H9 (cell line): Measurements from ENCODE around the gene HDAC7. TPM values are rescaled to one million over a fixed set of nuclear protein-coding genes. Genes with fewer than 3 reads are reported as not detected.

Experiments used
- DNase-seq: peaks from one replicate; pipeline ENCODE4 v3.0.0-alpha.2; 2017
- H2AFZ ChIP-seq: one replicate; pipeline ENCODE4 v1.6.1; 2013; ENCODE audit warnings: mild to moderate bottlenecking, low read length, control low read depth, moderate library complexity
- H2AK5ac ChIP-seq: 2 replicates; pipeline ENCODE4 v1.6.1; 2013; ENCODE audit warnings: low read length, control low read depth, mixed read lengths; ENCODE audit not compliant: insufficient read length
- H2BK120ac ChIP-seq: one replicate; pipeline ENCODE4 v1.6.1; 2013; ENCODE audit warnings: low read depth, mild to moderate bottlenecking, low read length, control low read depth, inconsistent platforms; ENCODE audit not compliant: poor library complexity, severe bottlenecking
- H2BK12ac ChIP-seq: 2 replicates; pipeline ENCODE4 v1.6.1; 2013; ENCODE audit warnings: low read length, control low read depth, mixed read lengths, low read depth; ENCODE audit not compliant: insufficient read length
- H2BK15ac ChIP-seq: 2 replicates; pipeline ENCODE4 v1.6.1; 2013; ENCODE audit warnings: low read depth, low read length, control low read depth
- H2BK20ac ChIP-seq: one replicate; pipeline ENCODE4 v1.6.1; 2013; ENCODE audit warnings: low read depth, mild to moderate bottlenecking, low read length, control low read depth, inconsistent platforms; ENCODE audit not compliant: poor library complexity, severe bottlenecking
- H2BK5ac ChIP-seq: 2 replicates; pipeline ENCODE4 v1.6.1; 2013; ENCODE audit warnings: low read length, control low read depth, mixed read lengths; ENCODE audit not compliant: insufficient read length
- H3K14ac ChIP-seq: 2 replicates; pipeline ENCODE4 v1.6.1; 2013; ENCODE audit warnings: low read length, control low read depth; ENCODE audit not compliant: insufficient read depth
- H3K18ac ChIP-seq: 2 replicates; pipeline ENCODE4 v1.6.1; 2013; ENCODE audit warnings: low read depth, mild to moderate bottlenecking, mixed read lengths, low read length, control low read depth; ENCODE audit not compliant: insufficient read length
- H3K23ac ChIP-seq: 2 replicates; pipeline ENCODE4 v1.6.1; 2013; ENCODE audit warnings: low read length, control low read depth, mixed read lengths, low read depth; ENCODE audit not compliant: insufficient read length
- H3K23me2 ChIP-seq: 2 replicates; pipeline ENCODE4 v1.6.1; 2013; ENCODE audit warnings: low read depth, mild to moderate bottlenecking, mixed read lengths, low read length, control low read depth; ENCODE audit not compliant: insufficient read length, poor library complexity, severe bottlenecking
- H3K27ac ChIP-seq: 2 replicates; pipeline ENCODE4 v1.5.1; 2013; ENCODE audit warnings: low read length, control low read depth, mixed read lengths, low read depth; ENCODE audit not compliant: insufficient read length
- H3K27me3 ChIP-seq: 2 replicates; pipeline ENCODE4 v1.6.1; 2013; ENCODE audit warnings: low read length, control low read depth, inconsistent platforms; ENCODE audit not compliant: insufficient read depth
- H3K4ac ChIP-seq: 2 replicates; pipeline ENCODE4 v1.6.1; 2013; ENCODE audit warnings: low read depth, mild to moderate bottlenecking, control low read depth, inconsistent platforms, low read length, moderate library complexity
- H3K4me1 ChIP-seq: 2 replicates; pipeline ENCODE4 v1.6.1; 2013; ENCODE audit warnings: low read length, control low read depth, inconsistent platforms; ENCODE audit not compliant: insufficient read depth
- H3K4me2 ChIP-seq: 2 replicates; pipeline ENCODE4 v1.6.1; 2013; ENCODE audit warnings: low read length, control low read depth, mixed read lengths; ENCODE audit not compliant: insufficient read length, insufficient read depth
- H3K56ac ChIP-seq: 2 replicates; pipeline ENCODE4 v1.6.1; 2013; ENCODE audit warnings: low read depth, mild to moderate bottlenecking, mixed read lengths, low read length, control low read depth; ENCODE audit not compliant: insufficient read length
- H3K79me1 ChIP-seq: 2 replicates; pipeline ENCODE4 v1.6.1; 2013; ENCODE audit warnings: low read depth, mild to moderate bottlenecking, moderate library complexity, low read length, control low read depth, inconsistent platforms; ENCODE audit not compliant: insufficient read depth, poor library complexity, severe bottlenecking
- H3K79me2 ChIP-seq: 2 replicates; pipeline ENCODE4 v1.6.1; 2013; ENCODE audit warnings: low read length, control low read depth, inconsistent platforms; ENCODE audit not compliant: insufficient read depth
- H3K9ac ChIP-seq: 2 replicates; pipeline ENCODE4 v1.6.1; 2013; ENCODE audit warnings: low read length, control low read depth, mixed read lengths; ENCODE audit not compliant: insufficient read length; ENCODE audit errors: extremely low read depth
- H3K9me3 ChIP-seq: one replicate; pipeline ENCODE4 v1.6.1; 2013; ENCODE audit warnings: low read depth, low read length, inconsistent platforms; ENCODE audit not compliant: control insufficient read depth
- H3T11ph ChIP-seq: one replicate; pipeline ENCODE4 v1.6.1; 2013; ENCODE audit warnings: mild to moderate bottlenecking, low read length, control low read depth, inconsistent platforms
- H4K20me1 ChIP-seq: one replicate; pipeline ENCODE4 v1.6.1; 2013; ENCODE audit not compliant: control insufficient read depth, insufficient read length, insufficient read depth
- H4K5ac ChIP-seq: 2 replicates; pipeline ENCODE4 v1.6.1; 2013; ENCODE audit warnings: low read depth, mild to moderate bottlenecking, mixed read lengths, low read length, control low read depth; ENCODE audit not compliant: insufficient read length
- H4K8ac ChIP-seq: replicated peaks from 2 replicates; pipeline ENCODE4 v1.6.1; 2013; ENCODE audit warnings: low read length, control low read depth, mixed read lengths, low read depth; ENCODE audit not compliant: insufficient read length
- H4K91ac ChIP-seq: 2 replicates; pipeline ENCODE4 v1.6.1; 2013; ENCODE audit warnings: low read depth, mild to moderate bottlenecking, moderate library complexity, mixed read lengths, low read length, control low read depth; ENCODE audit not compliant: insufficient read length
- H3K27ac Mint-ChIP-seq, 3 experiments: 2 replicates in 2 of 3; 3 replicates in 1 of 3; pipeline ENCODE4 v1.8.0; 2020 to 2021; ENCODE audit warnings: mixed read lengths in 3 of 3, mild to moderate bottlenecking in 1 of 3, moderate library complexity in 1 of 3
- H3K27me3 Mint-ChIP-seq: 2 replicates; pipeline ENCODE4 v1.8.0; 2021; ENCODE audit warnings: low read depth, mild to moderate bottlenecking, moderate library complexity, mixed read lengths
- H3K36me3 Mint-ChIP-seq, 3 experiments: 2 replicates in 2 of 3; 3 replicates in 1 of 3; pipeline ENCODE4 v1.8.0; 2020 to 2021; ENCODE audit warnings: low read depth in 3 of 3, mixed read lengths in 3 of 3; ENCODE audit not compliant: insufficient read depth in 1 of 3
- H3K4me1 Mint-ChIP-seq, 2 experiments: 2 replicates each; pipeline ENCODE4 v1.8.0; 2020; ENCODE audit warnings: mixed read lengths in 2 of 2
- H3K4me3 Mint-ChIP-seq, 2 experiments: 2 replicates in 1 of 2; 3 replicates in 1 of 2; pipeline ENCODE4 v1.8.0; 2020 to 2021; ENCODE audit warnings: mild to moderate bottlenecking in 2 of 2, mixed read lengths in 2 of 2, moderate library complexity in 1 of 2
- H3K9me3 Mint-ChIP-seq, 2 experiments: 2 replicates in 1 of 2; 3 replicates in 1 of 2; pipeline ENCODE4 v1.8.0; 2020; ENCODE audit warnings: mild to moderate bottlenecking in 2 of 2, mixed read lengths in 2 of 2, moderate library complexity in 1 of 2
- WGBS: extraction: QIAGEN DNeasy Blood & Tissue Kit; methylation state at CpG from one replicate; pipeline ENCODE4 v1.1.7; 2013; ENCODE audit warnings: missing lambda C conversion rate, low lambda C conversion rate, mixed read lengths; ENCODE audit not compliant: insufficient read length; ENCODE audit errors: extremely low coverage; 5-methylcytosine and 5-hydroxymethylcytosine counted together
- total RNA-seq: library from RNA; stranded (reverse); gene quantifications from 2 replicates; pipeline ENCODE4 v1.2.1, GENCODE V29; 2021
- TF ChIP-seq, protein P1 (sequence below): fragments of 200-600 bp; sonication (generic); conservative IDR thresholded peaks from 3 replicates; pipeline ENCODE4 v1.8.0; 2021; ENCODE audit warnings: antibody characterized with exemption, mild to moderate bottlenecking

The HDAC7 gene
- total RNA-seq, 1 experiment from 2014 or later, result 72.1 TPM

DNA sequence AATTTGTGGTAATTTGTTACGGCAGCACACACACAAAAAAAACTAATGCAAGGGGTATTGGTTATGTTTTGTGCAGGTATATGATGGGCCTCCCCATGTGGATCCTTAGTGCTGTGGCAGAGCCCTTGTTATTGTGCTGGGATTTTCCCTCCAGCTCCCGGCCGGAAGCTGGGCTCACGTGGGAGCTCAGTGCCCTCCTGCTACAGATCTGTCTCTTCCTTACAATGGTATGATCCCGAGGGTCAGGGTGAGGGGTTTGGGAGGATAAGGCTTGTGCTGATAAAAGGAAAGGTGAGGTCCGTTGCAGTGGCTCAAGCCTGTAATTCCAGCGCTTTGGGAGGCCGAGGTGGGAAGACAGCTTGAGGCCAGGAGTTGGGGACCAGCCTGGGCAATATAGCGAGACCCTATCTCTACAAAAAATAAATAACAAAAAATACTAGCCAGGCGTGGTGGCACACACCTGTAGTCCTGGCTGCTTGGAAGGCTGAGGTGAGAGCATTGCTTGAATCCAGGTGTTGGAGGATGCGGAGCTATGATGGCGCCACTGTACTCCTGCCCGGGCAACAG lies 47.5 kb downstream of the HDAC7 start:
- Histone ChIP-seq H4K20me1 (peaks cover 3% of the 10 kb centered on the region), H4K8ac (no peak overlapping the region), H3K79me2 (no peaks in the 10 kb centered on the region), H3K4me2 (peak overlapping the region; percentile 69), H3K79me1 (no peaks in the 10 kb centered on the region), H3K9me3 (no peaks in the 10 kb centered on the region), H3K56ac (no peak overlapping the region), H3K27ac (no peak overlapping the region), H2AFZ (no peak overlapping the region), H3K4me1 (peaks cover 6% of the 10 kb centered on the region), H2BK20ac (no peak overlapping the region), H2BK5ac (no peak overlapping the region), H3K27me3 (no peaks in the 10 kb centered on the region), H2BK15ac (no peak overlapping the region), H3K18ac (no peak overlapping the region), H2AK5ac (no peak overlapping the region), H4K91ac (no peak overlapping the region), H3K23me2 (peaks cover 6% of the 10 kb centered on the region), H3T11ph (no peak overlapping the region), H3K14ac (no peak overlapping the region), H3K23ac (no peak overlapping the region), H3K9ac (no peak overlapping the region), H3K4ac (no peak overlapping the region), H2BK12ac (no peak overlapping the region), H2BK120ac (no peak overlapping the region), H4K5ac (no peak overlapping the region)
- peak overlapping the region in 1 of 3 experiments; percentile 27; a peak in 2 of 7 replicates for H3K27ac Mint-ChIP-seq
- peaks cover 18 to 28% of the 10 kb centered on the region in 2 experiments for H3K4me1 Mint-ChIP-seq
- DNase-seq, result no peak
- no CpG with 5 or more reads among the region's 13 CpGs for WGBS
- peaks cover 0 to 1% (median 0%) of the 10 kb centered on the region in 3 experiments; a peak in 2 of 7 replicates for H3K36me3 Mint-ChIP-seq
- H3K9me3 Mint-ChIP-seq, result no peaks in the 10 kb centered on the region
- peaks cover 22% of the 10 kb centered on the region for H3K27me3 Mint-ChIP-seq
- TF ChIP-seq, protein P1, sequence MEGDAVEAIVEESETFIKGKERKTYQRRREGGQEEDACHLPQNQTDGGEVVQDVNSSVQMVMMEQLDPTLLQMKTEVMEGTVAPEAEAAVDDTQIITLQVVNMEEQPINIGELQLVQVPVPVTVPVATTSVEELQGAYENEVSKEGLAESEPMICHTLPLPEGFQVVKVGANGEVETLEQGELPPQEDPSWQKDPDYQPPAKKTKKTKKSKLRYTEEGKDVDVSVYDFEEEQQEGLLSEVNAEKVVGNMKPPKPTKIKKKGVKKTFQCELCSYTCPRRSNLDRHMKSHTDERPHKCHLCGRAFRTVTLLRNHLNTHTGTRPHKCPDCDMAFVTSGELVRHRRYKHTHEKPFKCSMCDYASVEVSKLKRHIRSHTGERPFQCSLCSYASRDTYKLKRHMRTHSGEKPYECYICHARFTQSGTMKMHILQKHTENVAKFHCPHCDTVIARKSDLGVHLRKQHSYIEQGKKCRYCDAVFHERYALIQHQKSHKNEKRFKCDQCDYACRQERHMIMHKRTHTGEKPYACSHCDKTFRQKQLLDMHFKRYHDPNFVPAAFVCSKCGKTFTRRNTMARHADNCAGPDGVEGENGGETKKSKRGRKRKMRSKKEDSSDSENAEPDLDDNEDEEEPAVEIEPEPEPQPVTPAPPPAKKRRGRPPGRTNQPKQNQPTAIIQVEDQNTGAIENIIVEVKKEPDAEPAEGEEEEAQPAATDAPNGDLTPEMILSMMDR, result no peak
- H3K4me3 Mint-ChIP-seq, result peak overlapping the region; percentile 59 to 75
